Measurements from ENCODE around the gene ANK2. TPM values are rescaled to one million over a fixed set of nuclear protein-coding genes. Genes with fewer than 3 reads are reported as not detected.

ANK2 gene
- total and polyA plus RNA-seq, 2 of the 13 experiments (the other 11 are each of a cell fraction or from before 2014, with no cell fraction given): 2.7 to 15.1 TPM

DNA sequence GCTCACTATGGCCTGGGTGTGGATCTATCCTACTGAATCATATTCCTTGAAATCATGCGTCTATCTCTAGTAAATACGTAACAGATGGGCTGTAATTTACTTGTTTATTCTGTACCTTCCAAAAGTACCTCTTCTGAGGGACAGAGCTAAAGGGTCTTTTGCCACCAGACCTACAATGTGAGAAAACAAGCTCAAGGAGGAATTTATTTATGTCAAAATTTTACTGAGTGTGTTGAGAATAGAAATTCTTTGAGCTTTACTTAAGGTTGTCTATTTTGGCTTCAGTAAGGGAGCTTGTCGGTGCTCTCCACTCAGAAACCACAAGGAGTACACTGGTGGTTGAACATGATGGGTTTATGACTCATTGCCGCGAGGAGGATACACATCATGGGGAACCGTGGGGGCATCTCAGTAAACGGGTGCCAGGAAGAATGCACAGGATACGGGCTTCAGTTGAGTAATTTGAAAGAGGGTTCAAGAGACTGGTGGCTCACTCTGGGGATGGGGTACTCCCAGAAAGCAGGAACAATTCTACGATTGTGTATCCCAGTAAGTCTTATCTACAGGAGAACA is 3.0 kb downstream of the ANK2 start (continued):
- TF ChIP-seq ZNF335 (CRISPR knock-in tag; IDR thresholded peaks at IDR 0.05) (no peak), ZNF776 (CRISPR knock-in tag; IDR thresholded peaks at IDR 0.05) (no peak), FIP1L1 (IDR thresholded peaks at IDR 0.05; ENCODE audit: borderline replicate concordance, insufficient read depth, low read depth, low read length) (no peak), ZKSCAN5 (CRISPR knock-in tag; IDR thresholded peaks at IDR 0.05) (no peak)
- TF ChIP-seq, protein P1, sequence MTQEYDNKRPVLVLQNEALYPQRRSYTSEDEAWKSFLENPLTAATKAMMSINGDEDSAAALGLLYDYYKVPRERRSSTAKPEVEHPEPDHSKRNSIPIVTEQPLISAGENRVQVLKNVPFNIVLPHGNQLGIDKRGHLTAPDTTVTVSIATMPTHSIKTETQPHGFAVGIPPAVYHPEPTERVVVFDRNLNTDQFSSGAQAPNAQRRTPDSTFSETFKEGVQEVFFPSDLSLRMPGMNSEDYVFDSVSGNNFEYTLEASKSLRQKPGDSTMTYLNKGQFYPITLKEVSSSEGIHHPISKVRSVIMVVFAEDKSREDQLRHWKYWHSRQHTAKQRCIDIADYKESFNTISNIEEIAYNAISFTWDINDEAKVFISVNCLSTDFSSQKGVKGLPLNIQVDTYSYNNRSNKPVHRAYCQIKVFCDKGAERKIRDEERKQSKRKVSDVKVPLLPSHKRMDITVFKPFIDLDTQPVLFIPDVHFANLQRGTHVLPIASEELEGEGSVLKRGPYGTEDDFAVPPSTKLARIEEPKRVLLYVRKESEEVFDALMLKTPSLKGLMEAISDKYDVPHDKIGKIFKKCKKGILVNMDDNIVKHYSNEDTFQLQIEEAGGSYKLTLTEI (CRISPR knock-in tag; conservative IDR thresholded peaks at IDR 0.05): no peak

DNA sequence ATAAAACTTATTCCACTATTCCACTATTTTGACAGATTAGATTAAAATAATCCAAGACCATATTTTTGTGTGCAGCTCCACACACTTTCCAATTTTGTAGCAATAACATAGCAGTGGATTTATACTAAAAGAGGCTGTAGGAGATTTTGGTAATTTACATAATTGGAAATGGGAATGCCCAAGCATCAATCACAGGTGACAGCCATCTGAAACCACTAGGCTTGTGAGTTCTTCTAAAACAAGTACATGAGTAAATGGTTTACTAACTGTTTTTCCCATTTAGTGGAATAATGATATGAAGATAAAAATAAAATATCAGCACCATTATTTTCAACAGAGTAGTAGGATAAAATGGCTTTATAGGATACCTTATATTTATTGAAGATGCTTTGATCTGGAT is 4.4 kb downstream of the ANK2 start:
- intact Hi-C loops (cut with micrococcal nuclease; ENCODE audit: unreplicated experiment) (no loop called here), in situ Hi-C loops (cut with HindIII; ENCODE audit: extremely low pct_ligation_motif_present, low pct_unique_long_range_greater_than_20kb) (no loop called here)
- no peak for FAIRE-seq
- POLR2A ChIA-PET: no interaction called here
- Histone ChIP-seq H4K20me1 (ENCODE audit: insufficient read depth, low read length) (no peaks in the 10 kb centered on the region), H3K4me3 (replicated peaks in 1 of 3; ENCODE audit: insufficient read depth in 1 of 3, low read depth in 2 of 3, low read length in 3 of 3) (no peak overlapping the region), H3K36me3 (replicated peaks in 1 of 2; ENCODE audit: control insufficient read depth in 1 of 2, insufficient read depth in 2 of 2, low read length in 2 of 2) (no peaks in the 10 kb centered on the region), H3K4me1 (ENCODE audit: insufficient read depth, low read length) (no peaks in the 10 kb centered on the region), H3K9ac (ENCODE audit: insufficient read depth, low read depth, low read length) (no peak overlapping the region), H3K4me2 (ENCODE audit: low read depth, low read length) (no peak overlapping the region), H2AFZ (ENCODE audit: low read length) (no peak overlapping the region), H3K9me3 (ENCODE audit: low read length) (no peaks in the 10 kb centered on the region), H3K79me2 (ENCODE audit: insufficient read depth, low read length) (no peaks in the 10 kb centered on the region), H3K27ac (ENCODE audit: extremely low read length, insufficient read depth, low read length) (no peak overlapping the region), H3K27me3 (ENCODE audit: control insufficient read depth in 1 of 2, insufficient read depth in 2 of 2, low read length in 2 of 2) (peaks cover 0 to 3% of the 10 kb centered on the region in 2 experiments; a peak in 2 of 5 replicates)
- BruUV-seq (replicated peaks): no TSS peak
- no peak for ATAC-seq
- DNase-seq (ENCODE audit: low spot score): no peak
- CTCF ChIA-PET (ENCODE audit: low intra/inter-chr PET ratio, low total read pairs): no interaction called here
- TF ChIP-seq, protein P2, sequence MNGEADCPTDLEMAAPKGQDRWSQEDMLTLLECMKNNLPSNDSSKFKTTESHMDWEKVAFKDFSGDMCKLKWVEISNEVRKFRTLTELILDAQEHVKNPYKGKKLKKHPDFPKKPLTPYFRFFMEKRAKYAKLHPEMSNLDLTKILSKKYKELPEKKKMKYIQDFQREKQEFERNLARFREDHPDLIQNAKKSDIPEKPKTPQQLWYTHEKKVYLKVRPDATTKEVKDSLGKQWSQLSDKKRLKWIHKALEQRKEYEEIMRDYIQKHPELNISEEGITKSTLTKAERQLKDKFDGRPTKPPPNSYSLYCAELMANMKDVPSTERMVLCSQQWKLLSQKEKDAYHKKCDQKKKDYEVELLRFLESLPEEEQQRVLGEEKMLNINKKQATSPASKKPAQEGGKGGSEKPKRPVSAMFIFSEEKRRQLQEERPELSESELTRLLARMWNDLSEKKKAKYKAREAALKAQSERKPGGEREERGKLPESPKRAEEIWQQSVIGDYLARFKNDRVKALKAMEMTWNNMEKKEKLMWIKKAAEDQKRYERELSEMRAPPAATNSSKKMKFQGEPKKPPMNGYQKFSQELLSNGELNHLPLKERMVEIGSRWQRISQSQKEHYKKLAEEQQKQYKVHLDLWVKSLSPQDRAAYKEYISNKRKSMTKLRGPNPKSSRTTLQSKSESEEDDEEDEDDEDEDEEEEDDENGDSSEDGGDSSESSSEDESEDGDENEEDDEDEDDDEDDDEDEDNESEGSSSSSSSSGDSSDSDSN (CRISPR knock-in tag; IDR thresholded peaks at IDR 0.05): no peak
- no peak for TF ChIP-seq SALL1 (CRISPR knock-in tag; IDR thresholded peaks at IDR 0.05)
- TF ChIP-seq ZNF556 (CRISPR knock-in tag; IDR thresholded peaks at IDR 0.05; ENCODE audit: borderline replicate concordance): no peak
- TF ChIP-seq, protein P3, sequence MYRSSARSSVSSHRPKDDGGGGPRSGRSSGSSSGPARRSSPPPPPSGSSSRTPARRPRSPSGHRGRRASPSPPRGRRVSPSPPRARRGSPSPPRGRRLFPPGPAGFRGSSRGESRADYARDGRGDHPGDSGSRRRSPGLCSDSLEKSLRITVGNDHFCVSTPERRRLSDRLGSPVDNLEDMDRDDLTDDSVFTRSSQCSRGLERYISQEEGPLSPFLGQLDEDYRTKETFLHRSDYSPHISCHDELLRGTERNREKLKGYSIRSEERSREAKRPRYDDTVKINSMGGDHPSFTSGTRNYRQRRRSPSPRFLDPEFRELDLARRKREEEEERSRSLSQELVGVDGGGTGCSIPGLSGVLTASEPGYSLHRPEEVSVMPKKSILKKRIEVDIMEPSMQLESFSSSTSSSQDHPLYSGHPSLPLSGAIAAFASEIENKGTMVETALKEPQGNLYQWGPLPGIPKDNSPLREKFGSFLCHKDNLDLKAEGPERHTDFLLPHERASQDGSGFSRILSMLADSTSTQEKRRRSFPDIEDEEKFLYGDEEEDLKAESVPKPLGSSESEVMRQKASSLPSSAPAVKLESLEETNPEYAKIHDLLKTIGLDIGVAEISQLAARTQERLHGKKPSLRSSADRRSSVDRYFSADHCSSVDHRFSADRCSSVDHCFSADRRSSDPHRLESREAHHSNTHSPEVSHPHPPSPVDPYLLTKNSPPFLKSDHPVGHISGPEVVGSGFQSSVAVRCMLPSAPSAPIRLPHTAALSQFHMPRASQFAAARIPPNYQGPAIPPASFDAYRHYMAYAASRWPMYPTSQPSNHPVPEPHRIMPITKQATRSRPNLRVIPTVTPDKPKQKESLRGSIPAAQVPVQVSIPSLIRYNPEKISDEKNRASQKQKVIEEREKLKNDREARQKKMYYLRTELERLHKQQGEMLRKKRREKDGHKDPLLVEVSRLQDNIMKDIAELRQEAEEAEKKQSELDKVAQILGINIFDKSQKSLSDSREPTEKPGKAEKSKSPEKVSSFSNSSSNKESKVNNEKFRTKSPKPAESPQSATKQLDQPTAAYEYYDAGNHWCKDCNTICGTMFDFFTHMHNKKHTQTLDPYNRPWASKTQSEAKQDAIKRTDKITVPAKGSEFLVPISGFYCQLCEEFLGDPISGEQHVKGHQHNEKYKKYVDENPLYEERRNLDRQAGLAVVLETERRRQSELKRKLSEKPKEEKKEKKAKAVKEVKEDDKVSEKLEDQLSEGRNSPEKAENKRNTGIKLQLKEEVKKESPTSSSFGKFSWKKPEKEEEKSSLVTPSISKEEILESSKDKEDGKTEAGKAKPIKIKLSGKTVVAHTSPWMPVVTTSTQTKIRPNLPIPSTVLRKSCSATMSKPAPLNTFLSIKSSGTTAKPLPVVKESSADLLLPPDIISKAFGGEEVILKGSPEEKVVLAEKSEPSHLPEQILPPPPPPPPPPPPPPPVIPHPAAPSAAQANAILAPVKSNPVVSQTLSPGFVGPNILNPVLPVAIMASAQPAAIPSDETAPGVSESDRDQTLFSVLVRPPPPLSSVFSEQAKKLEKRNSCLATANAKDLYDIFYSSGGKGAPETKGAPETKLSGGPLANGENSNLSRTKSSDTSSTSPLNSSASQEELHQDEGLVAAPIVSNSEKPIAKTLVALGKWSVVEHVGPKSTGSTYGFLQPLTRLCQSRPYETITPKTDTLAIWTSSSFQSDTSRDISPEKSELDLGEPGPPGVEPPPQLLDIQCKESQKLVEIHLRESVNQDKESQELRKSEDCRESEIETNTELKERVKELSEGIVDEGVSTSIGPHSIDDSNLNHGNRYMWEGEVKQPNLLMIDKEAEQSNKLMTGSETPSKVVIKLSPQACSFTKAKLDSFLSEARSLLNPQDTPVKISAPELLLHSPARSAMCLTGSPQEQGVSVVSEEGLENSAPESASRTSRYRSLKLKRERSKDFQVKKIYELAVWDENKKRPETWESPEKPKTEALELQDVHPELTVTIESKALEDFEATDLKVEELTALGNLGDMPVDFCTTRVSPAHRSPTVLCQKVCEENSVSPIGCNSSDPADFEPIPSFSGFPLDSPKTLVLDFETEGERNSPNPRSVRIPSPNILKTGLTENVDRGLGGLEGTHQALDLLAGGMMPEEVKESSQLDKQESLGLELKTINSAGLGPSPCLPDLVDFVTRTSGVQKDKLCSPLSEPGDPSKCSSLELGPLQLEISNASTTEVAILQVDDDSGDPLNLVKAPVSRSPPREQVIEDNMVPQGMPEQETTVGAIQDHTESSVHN (CRISPR knock-in tag; IDR thresholded peaks at IDR 0.05): no peak
- TF ChIP-seq RXRB (CRISPR knock-in tag; IDR thresholded peaks at IDR 0.05; ENCODE audit: borderline replicate concordance): no peak
